ENCODE results near the gene CRYGB.

CRYGB gene, protein sequence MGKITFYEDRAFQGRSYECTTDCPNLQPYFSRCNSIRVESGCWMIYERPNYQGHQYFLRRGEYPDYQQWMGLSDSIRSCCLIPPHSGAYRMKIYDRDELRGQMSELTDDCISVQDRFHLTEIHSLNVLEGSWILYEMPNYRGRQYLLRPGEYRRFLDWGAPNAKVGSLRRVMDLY

DNA sequence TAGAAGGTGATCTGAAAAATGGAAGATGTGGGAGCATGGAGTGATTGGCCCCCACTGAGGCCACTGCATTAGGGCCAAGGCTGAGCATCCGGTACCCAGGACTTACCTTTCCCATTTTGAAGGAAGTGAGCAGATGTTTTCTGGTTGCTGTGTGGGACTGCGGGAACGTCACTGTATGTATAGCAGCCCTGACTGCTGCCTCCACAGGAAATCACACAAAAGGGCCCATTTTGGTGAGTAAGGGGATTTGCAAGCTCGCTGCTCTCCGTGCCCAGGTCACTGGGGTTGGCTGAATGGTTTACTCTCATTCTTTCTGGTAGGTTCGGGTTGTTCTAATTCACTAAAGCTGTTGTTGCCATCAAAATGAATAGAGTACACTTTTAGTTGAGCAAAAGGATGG, at the start of gene CRYGB:
Gene CRYGB, minus strand, starts transcription at position 153 of the 400 bp plus-strand sequence. Its CDS starts 38 bp downstream, at position 115.
- no peak for FAIRE-seq

DNA sequence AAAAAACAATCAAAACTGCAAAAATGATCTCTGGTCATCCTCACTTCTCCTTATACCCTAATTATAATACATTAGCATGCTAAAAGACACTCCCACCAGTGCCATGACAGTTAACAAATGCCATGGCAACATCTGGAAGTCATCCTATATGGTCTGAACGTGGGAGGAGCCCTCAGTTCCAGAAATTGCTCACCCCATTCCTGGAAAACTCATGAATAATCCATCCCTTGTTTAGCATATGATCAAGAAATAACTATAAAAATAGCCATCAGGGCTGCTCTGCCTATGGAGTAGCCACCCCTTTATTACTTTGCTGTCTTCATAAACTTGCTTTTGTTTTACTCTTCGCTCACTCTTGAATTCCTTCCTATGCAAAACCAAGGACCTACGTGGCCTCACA, 49.6 kb upstream of the CRYGB start:
- FAIRE-seq = no peak

DNA sequence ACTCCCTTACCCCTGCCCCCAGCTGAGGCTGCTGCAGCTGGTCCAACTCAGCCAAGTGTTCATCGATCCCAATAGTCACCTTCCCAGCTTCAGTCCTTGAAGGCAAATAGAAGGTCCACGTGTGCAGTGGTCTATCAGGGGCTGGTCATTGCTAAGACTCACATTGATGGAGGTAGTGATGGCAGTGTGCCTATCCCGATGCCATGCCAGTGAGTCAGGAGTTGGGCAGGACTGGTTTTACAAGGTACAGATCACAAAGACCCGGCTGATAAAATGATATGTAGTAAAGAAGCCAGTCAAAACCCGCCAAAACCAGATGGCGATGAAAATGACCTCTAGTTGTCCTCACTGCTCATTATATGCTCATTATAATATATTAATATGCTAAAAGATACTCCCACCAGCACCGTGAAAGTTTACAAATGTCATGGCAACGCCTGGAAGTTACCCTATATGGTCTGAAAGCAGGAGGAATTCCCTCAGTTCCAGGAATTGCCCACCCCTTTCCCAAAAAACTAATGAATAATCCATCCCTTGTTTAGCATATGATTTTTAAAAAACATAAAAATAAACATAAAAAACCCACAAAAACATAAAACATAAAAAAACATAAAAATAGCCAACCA, 46.8 kb upstream of the CRYGB start:
- no peak for FAIRE-seq

DNA sequence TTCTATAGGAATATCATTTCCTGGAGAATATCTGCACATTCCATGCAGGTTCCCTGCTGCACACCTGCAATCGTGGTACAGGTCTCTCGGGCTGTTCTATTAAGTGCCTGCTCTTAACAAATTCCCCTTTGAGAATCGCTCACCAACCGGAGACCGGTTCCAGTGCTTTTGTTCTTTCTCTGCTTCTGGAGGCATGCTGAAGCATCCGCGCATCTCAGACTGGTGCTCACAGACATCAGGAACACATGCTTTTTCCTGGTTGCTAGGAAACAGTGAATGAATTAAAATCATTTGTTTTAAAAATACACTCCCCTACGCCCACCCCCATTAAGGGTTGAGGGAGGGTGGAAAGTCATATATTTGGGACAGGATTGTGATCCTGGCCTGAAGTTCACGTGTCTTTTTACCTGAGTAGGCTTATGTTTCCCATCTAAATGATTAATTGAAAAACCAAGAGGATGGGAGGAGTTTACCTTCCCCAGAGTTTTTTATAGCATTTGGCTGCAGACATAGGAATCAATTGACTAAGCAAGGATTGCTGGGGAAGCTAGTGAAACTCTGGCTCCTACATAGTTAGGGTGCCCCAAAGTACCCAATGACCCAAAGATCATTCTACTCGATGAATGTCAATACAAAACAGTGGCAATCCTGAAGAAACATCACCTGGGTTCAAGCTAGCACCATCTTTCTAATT, 44.0 kb upstream of the CRYGB start, which contains the start of gene C2orf80:
Gene C2orf80, minus strand, starts transcription at position 221 of the 694 bp plus-strand sequence. CDS start 3,044 bp downstream, outside the sequence.
- FAIRE-seq = peak; percentile 41

DNA sequence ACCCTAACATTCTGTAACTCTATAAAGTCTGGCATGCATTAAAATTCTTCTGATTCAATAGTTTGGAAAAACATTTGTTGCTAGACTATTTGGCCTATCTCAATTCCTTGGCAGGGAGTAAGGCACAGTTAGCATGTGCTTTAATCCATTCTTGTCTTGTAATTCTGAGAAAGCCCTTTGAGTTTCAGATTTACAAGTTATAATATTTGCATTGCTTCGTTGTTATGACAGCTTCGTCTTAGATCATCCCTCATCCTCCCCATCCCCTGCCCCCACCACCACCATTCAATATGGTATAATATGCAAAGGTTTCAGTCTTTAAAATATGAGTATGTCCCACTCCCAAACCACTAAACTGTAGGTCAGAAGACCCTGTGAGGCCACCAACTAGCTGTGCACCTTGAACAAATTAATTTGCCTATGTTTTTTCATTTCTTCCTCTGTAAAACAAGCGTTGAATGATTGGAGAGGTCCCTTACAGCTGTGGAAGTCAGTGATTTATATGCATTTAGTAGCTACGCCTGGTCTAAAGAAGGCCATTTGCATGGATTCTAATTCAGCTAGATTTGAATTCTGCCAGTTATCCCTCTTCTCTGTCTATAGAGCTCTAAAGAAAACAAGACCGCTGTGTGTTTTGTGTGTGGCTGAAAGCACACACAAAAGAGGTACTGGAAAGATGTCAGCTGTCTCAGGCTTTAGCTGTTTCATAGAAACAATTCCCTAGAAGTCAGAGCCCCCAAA, 43.3 kb upstream of the CRYGB start:
- FAIRE-seq = no peak

DNA sequence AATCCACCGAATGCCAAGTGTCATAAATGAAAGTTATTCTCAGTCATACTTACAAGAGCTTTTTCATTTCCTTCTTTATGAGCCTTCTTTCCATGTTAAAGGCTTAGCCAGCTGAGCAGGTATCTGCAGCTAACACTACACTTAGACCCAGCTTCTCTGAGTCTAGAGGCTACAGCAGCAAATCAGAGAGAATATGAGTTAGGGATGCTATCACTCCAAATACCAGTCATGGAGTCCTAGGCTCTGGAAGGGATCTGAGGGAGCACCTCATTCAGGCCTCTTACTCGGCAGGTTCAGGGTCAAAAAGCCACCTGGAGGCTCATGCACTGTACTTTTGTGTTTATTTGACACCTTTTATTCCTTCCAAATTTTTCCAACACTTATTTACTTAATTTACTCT, 40.9 kb upstream of the CRYGB start:
- FAIRE-seq = no peak

DNA sequence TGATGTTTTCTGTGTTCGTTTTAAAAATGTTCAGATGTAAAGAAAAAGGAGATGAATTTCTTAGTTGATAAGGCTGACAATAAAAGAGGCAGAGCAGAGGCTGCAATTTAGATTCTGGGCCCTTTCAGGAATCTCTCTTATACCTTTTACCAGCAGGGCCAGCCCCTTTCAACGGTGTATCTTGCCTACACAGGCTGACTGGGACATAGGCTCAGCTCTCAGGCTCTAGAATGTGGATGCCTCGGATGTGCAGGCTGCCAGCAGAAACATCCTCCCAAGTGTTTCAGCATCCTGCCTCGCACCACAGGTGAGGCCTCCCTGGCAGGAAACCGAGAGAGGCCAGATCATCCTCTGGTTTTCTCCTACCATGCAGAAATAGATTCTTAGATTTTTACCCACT, 40.5 kb upstream of the CRYGB start:
- no peak for FAIRE-seq

DNA sequence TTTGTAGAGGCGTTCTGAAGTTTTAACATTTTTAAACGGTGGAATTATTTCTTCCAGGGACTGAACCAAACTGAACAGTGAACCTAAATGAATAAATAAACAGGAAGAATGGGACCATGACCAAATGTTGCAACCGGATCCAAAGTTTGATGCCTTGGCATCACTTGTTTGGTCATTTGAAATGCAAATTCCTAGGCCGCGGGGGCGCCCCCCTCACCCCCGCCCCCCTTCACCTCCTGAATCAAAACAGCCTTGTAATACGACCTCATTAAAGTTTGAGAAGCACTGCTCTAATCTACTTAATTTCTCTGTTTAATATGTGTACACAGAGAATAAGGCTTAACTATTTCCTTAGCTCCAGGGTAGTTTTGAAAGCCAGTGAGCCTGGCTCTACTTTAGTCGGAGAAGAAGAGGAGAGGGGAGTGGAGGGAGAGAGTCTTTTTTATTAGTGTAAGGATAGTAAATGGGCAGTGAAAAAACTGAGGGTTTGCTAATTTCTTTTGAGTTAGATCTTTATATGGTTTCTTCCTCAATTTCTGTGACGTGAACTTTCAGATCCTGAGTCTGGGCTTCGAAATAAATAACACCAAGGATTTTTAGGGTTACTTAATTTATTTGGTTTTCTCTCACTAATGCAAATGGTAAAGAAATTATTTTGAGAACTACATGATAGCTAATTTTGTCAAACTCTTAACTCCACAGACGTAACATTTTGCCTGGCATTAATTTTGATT, 38.2 kb upstream of the CRYGB start:
- no peak for FAIRE-seq

DNA sequence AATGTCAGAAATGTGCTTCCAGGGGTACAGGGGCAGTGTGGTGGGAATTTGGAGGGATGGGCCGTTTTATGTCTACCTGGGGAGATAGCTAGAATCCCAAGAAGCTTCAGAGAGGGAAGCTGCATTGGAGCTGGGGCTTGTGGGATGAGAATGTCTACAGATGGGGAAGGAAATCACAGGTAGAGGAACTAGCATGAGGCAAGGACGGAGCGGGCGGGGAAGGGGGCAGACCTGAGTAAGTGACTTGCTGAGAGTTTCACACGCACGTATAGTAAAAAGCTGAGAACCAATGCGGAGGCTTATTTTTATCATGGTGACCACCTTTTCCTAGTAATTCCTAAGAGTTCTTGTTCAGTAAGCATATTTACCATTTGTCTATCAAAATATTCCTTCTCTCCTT, 37.6 kb upstream of the CRYGB start:
- no peak for FAIRE-seq

DNA sequence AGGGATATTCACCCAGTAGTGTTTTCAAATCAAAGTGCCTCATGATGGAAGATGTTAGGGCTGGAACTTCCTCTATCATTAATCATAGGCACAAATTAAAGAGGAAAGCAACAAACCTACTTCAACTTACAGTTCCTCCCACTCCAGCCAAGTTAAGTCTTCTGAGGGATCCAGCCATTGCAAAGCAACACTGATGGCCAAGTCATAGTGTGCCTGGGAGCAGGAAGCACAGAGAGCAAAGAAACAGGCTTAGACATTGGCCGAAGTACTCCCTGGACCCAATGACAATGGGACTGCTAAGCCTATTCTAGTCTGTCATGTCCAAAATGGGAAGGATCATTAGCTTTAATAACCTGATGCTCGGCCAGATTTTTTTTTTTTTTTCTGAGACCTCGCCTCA, 36.9 kb upstream of the CRYGB start:
- FAIRE-seq = no peak

DNA sequence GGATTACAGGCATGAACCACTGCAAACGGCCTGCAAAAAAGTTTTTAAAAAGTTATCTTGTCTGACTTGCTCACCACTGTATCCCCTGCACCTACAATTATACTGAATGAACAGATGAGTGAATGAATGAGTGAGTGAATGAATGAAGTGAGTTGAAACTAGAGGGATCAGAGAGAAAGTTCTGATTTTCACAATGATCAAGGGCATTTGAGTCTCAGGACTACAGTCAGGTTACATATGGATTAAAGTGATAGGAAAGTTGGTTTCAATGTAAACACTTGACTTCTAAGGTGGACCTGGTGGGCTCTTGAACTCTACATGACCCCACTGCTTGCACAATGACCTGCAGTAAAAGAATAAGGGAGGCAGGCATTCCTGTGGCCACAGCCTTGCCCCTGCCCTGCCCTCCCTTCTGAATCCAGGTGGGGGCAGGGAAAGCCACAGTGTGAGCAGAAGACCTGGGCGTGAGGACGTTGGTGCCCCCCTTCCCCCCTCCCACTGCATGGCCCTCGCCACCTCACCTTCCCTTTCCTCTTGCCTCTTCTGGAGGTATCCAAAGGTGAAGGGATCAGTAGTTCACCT, 33.2 kb upstream of the CRYGB start:
- FAIRE-seq = no peak

DNA sequence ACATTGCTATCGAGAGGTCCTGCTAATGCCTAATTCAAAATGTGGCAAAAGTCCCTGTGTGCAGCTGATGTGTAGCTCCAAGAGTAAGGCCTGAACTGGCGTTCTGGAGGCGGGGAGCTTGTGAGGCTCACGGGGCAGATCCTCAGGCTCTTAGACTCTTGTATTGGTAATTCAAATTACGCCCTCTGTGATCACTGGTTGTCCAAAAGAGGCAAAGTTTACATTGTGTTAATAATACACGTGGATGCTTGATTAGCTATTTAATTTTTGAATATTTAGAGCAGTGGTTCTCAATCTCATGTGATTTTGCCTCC, 29.8 kb upstream of the CRYGB start:
- FAIRE-seq = no peak

DNA sequence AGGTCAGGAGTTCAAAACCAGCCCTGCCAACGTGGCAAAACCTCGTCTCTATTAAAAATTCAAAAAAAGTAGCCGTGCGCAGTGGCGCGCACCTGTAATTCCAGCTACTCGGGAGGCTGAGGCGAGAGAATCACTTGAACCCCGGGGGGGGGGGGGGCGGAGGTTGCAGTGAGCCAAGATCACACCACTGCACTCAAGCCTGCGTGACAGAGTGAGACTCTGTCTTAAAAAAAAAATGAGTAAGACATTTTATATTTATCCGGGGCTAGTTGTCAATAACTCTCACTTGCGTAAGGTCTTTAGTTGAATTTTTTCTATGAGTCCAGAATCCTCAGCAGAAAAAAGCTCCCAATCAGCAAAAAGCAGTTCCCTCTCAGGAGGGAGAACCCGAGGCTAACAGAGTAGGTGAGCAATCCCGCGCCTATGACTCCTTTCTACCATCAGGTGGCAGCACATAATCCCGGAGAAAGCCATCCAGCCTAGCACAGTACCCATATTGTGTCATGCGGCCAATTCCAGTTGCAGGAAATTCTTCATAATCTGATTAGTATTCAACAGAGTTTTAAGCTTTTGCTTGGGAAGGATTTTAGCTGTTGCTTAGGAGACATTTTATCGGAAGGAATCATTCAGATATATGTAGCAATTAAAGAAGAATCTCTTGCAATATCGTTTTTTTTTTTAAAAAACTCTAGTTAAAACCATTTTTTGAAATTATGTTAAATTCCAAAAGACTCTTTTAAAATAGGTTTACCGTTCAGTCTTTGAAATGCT, 29.3 kb upstream of the CRYGB start:
- FAIRE-seq = peak; percentile 91

DNA sequence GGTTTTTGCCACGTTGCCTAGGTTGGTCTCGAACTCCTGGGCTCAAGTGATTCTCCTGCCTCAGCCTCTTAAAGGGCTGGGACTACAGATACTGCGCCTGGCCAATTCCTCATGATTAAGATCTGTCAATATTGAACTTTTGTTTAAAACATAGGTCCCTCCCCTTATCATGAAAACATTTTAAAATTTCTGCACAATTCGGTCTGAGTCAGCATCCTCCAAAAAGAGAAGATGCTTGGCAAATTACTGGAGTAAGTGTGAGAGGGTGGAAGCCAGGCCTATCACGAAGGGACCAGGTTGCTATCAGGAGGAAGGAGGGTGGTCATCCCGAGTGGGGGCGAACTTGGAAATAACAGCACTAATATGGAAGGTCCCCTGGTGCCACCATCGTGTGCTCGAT, 28.2 kb upstream of the CRYGB start:
- FAIRE-seq = no peak

DNA sequence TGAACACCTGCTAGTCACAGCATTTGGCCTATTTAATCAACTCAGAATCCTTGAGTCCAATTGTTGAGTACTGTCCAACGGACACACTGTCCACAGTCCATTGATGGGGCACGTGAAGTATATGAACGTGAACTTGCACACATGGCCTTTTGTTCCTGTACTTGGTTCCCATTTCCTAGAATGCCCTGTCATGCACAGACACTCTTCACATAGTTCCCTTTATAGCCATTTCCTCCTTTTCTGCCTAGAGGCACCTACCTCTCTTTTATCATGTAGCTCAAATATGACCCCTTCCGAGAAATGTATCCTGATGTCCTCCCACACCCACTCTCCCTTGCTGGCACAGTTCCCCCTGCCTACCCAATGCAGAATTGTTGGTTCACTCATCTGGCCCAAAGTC, 26.2 kb upstream of the CRYGB start:
- no peak for FAIRE-seq

DNA sequence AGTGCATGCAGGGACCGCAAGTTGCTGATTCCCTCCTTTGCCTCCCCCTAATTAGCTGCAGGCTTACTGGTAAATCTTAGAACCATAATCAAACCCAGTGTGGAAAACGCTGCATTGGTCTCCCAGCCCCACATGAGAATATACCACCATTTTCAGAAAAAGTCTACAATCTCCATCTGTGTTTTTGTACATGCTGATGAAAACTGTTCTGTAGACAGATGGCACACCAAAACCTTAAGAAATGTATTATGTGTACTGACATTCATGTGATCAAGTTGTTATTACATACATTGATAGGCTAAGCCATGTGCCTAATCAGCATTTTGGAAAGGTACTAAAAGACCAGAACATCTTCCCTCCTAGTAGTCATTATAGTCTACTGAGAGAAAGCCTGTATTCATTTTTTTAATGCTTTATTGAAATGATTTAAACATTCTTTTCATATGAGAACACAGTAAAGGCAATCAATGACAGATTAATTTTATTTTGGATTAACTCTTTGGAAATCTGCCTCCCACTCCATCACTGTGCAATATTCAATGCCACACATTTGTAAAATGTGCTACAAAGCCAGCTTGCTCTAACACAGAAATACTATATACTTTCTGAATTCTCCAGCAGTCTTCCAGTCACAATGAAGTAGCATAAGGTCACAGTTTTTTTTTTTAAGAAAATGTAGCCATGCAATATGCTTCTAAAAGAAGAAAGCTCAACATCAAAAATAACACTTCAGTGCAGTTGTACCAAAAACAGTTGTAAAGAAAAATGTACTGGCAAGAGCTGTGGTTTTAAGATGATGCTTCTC, 19.2 kb upstream of the CRYGB start:
- FAIRE-seq = no peak

DNA sequence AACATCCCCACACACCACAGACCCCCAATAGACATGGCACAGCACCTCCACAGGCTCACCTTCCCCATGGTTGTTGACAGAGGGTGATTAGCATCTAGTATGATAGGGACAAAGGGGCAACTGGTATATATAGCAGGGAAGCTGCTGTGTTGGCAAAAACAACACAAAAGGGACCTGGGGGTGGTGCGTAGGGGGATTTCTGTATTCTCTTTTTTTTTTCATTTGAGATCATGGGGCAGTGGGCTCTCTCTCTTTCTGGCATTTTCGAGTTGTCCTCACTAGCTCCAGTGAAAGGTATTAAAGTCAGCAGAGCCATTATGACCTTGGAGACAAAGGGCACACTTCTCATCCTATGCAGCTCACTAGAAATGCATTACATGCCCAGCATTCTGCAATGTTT, 17.5 kb upstream of the CRYGB start, which contains the start of gene CRYGA:
Gene CRYGA, minus strand, starts transcription at position 101 of the 400 bp plus-strand sequence. Its CDS starts 33 bp downstream, at position 68.
- no peak for FAIRE-seq

DNA sequence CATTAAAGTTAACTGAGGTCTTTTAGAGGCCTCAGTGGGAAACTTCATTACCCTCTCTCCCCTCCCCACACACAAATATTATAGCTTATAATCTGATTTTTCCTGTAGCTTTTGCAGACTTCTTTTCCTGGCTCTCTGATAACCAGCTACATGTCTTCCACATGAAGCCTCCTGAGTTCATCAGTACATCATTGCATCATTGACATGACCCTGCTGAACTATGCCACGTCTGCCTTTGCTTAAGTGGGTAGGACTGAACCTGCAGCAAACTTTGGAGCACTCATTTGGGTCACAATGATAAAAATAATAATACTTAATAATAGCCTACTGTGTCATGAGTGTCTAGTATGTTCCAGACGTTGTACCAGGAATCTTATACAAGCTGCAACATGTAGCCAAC, 10.5 kb upstream of the CRYGB start:
- no peak for FAIRE-seq

DNA sequence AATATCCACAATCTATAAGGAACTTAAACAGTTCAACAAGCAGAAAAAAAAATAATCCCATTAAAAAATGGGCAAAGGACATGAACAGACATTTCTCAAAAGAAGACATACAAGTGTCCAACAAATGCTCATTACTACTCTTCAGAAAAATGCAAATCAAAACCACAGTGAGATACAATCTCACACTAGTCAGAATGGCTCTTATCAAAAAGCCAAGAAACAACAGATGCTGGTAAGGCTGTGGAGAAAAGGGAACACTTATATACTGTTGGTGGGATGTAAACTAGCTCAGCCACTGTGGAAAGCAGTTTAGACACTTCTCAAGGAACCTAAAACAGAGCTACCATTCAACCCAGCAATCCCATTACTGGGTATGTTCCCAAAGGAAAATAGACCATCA, 7.2 kb upstream of the CRYGB start:
- FAIRE-seq = no peak

DNA sequence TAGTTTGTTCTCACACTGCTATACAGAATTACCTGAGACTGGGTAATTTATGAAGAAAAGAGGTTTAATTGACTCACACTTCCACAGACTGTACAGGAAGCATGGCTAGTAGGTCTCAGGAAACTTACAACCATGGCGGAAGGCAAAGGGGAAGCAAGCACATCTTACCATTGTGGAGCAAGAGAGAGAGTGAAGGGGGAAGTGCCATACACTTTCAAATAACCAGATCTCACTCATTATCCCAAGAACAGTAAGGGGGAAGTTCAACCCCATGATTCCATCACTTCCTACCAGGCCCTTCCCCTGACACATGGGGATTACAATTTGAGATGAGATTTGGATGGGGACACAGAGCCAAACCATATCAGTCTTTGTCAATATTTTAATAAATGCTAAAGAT, 5.0 kb upstream of the CRYGB start:
- no peak for FAIRE-seq

DNA sequence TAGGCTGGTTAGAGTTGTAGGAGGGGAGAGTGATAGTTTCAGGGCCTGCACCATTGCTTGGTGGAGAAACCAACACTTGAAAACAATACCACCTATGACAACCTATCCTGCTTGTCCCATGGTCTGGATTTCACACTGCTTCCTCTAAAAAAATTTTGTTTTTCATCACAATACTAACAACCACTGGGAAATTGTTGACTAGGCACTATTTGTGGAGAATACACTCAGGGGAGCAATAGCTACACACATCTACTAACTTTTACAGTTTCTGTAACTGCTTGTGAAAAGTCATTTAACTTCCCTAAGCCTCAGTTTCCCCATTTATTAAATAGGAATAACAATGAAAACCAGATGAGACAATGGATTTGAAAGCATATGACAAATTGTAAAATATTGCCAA, 4.1 kb upstream of the CRYGB start:
- no peak for FAIRE-seq
